Gastrocnemius medialis (tissue), 4 donors: ENCODE data around the gene RALGAPA2. TPM values are rescaled to one million over a fixed set of nuclear protein-coding genes. Genes with fewer than 3 reads are reported as not detected.

Experiments
- ATAC-seq, 2 donors: fragments of 150-250 bp; one replicate each; pipeline ENCODE4 v1.9.1; 2016
- DNase-seq, 2 donors: peaks; one replicate each; pipeline ENCODE4 v3.0.0-alpha.2; 2019
- H3K27ac ChIP-seq, 4 donors: fragments of 200-600 bp; sonication (generic); 1 replicate in 1 of 4; 2 replicates in 3 of 4; pipeline ENCODE4 v1.5.1; 2016 to 2018; ENCODE audit warnings: mild to moderate bottlenecking in 2 of 4, moderate library complexity in 1 of 4
- H3K27me3 ChIP-seq, 3 donors: fragments of 200-600 bp; sonication (generic) in 2 of 3; 1 replicate in 1 of 3; 2 replicates in 2 of 3; pipeline versions ENCODE4 v1.5.1 to v1.6.0; 2016 to 2019; ENCODE audit warnings: mild to moderate bottlenecking in 1 of 3, moderate library complexity in 1 of 3
- H3K36me3 ChIP-seq, 2 donors: fragments of 200-600 bp; sonication (generic) in 1 of 2; one replicate each; pipeline ENCODE4 v1.5.1; 2017 to 2018
- H3K4me1 ChIP-seq, 2 donors: fragments of 200-600 bp; sonication (generic) in 1 of 2; one replicate each; pipeline ENCODE4 v1.5.1; 2016 to 2017; ENCODE audit warnings: mild to moderate bottlenecking in 2 of 2
- H3K4me3 ChIP-seq, 4 donors: fragments of 200-600 bp; sonication (generic) in 3 of 4; 1 replicate in 1 of 4; 2 replicates in 3 of 4; pipeline ENCODE4 v1.5.1; 2016 to 2019; ENCODE audit warnings: mild to moderate bottlenecking in 2 of 4
- H3K9me3 ChIP-seq, 3 donors: fragments of 200-600 bp; sonication (generic) in 2 of 3; 1 replicate in 1 of 3; 2 replicates in 2 of 3; pipeline ENCODE4 v1.5.1; 2016 to 2019
- POLR2A ChIP-seq, 2 donors: fragments of 450-650 bp; IDR thresholded peaks; one replicate each; pipeline ENCODE4 v1.6.1; 2017; ENCODE audit warnings: antibody characterized with exemption in 2 of 2, mild to moderate bottlenecking in 2 of 2, moderate library complexity in 2 of 2
- in situ Hi-C, 4 donors: fragments of 200-750 bp; cut with MboI; loops; one replicate each; pipeline versions ENCODE4 v1.15.0 to v1.8.0; 2017; ENCODE audit warnings: low sequenced_read_pairs in 4 of 4
- intact Hi-C: fragments of 100-400 bp; cut with DNase I; formaldehyde crosslinking; loops from one replicate; pipeline ENCODE4 v1.15.1; 2023; ENCODE audit warnings: low total_unique reads
- total RNA-seq, 4 donors: library from RNA; depleted of rRNA; stranded (reverse); fragments of >200 nt; gene quantifications; one replicate each; pipeline versions ENCODE4 v1.1.0 to v1.2.3, GENCODE V29; 2016
- TF ChIP-seq, protein P1 (sequence below), 5 experiments: fragments of 450-650 bp in 3 of 5; fragments of 200-600 bp in 2 of 5; sonication (generic) in 2 of 5; IDR thresholded peaks in 4 of 5; conservative IDR thresholded peaks in 1 of 5; 1 replicate in 4 of 5; 2 replicates in 1 of 5; pipeline ENCODE4 v1.5.1; 2016 to 2019; ENCODE audit warnings: antibody characterized with exemption in 5 of 5, mild to moderate bottlenecking in 3 of 5, moderate library complexity in 3 of 5

RALGAPA2 gene
- total RNA-seq = 10 to 100 TPM; 43.2 to 56.9 (median 52.0) TPM

GRCh38 chr20:20712474-20713243 is at the start of gene RALGAPA2:
Gene RALGAPA2 (minus strand): TSS chr20:20712644. CDS start chr20:20712480, 164 bp downstream.
- peak within 1 kb of the TSS; percentile 67 to 87 (median 82) for H3K4me3 ChIP-seq
- in situ Hi-C loops = loop anchor here in 1 of 4 donors (25.0 kb wide), 1 partner anchor 425 kb away; the partner anchor contains the start of gene KIZ
- ATAC-seq = peak; percentile 86 to 87
- no peaks in the 10 kb centered on the region for H3K36me3 ChIP-seq
- H3K27me3 ChIP-seq = no peaks in the 10 kb centered on the region
- TF ChIP-seq, protein P1, sequence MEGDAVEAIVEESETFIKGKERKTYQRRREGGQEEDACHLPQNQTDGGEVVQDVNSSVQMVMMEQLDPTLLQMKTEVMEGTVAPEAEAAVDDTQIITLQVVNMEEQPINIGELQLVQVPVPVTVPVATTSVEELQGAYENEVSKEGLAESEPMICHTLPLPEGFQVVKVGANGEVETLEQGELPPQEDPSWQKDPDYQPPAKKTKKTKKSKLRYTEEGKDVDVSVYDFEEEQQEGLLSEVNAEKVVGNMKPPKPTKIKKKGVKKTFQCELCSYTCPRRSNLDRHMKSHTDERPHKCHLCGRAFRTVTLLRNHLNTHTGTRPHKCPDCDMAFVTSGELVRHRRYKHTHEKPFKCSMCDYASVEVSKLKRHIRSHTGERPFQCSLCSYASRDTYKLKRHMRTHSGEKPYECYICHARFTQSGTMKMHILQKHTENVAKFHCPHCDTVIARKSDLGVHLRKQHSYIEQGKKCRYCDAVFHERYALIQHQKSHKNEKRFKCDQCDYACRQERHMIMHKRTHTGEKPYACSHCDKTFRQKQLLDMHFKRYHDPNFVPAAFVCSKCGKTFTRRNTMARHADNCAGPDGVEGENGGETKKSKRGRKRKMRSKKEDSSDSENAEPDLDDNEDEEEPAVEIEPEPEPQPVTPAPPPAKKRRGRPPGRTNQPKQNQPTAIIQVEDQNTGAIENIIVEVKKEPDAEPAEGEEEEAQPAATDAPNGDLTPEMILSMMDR (IDR thresholded peaks at IDR 0.05 in 4 of 5, conservative IDR thresholded peaks at IDR 0.05 in 1 of 5) = peak in 1 of 5 experiments; percentile 30
- peak; percentile 99 for TF ChIP-seq POLR2A (IDR thresholded peaks at IDR 0.05)
- no peaks in the 10 kb centered on the region for H3K9me3 ChIP-seq
- DNase-seq = peak; percentile 97 to 99
- intact Hi-C loops = loop anchor here (1.0 to 10.0 kb wide), 3 partner anchors 20 to 638 kb away; no protein-coding TSS in a partner anchor
- H3K4me1 ChIP-seq = peaks cover 38 to 47% of the 10 kb centered on the region in 2 donors
- H3K27ac ChIP-seq = peak within 1 kb of the TSS; percentile 94 to 98 (median 97)

DNA sequence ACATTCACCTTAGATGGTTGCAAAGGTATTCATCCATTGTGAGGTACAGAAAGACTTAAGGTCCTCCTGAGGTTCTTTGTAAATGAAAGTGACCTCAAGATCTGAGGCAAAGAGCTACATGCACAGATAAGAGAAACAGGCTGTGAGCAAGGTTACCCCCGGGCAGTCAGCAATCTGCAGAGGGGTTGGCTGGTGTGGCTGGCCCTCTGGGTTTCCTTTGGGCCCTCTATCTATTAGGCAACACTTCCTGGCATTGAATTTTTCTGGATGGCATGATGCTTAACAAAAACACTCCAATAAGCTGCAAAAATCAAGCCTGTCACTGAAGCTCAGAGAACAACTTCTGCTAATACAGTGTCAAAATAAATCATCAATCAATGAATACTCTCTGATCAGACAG is 48.9 kb upstream of the RALGAPA2 start:
- in situ Hi-C loops = no loop called here
- intact Hi-C loops = no loop called here
- ATAC-seq = peak in 1 of 2 donors; percentile 18

DNA sequence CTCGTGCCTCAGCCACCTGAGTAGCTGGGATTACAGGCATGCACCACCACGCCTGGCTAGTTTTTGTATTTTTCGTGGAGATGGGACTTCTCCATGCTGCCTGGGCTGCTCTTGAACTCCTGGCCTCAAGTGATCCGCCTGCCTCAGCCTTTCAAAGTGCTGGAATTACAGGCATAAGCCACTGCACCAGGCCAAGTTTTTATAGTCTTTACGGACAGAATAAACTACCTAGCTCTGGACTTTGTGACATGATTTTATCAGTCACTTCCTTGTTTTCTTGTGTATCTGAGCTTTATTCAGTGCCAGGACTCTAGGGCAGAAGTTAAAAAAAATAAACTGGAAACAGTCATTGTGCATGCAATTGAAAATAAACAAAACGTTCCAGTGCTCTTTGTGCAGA is 46.7 kb upstream of the RALGAPA2 start:
- Histone ChIP-seq H3K9me3 (no peaks in the 10 kb centered on the region), H3K4me1 (peaks cover under 1 to 6% of the 10 kb centered on the region in 2 donors), H3K4me3 (no peak overlapping the region), H3K27me3 (no peaks in the 10 kb centered on the region), H3K36me3 (no peaks in the 10 kb centered on the region), H3K27ac (peak overlapping the region; percentile 43 to 75 (median 69))
- no peak for DNase-seq
- TF ChIP-seq, protein P1 (IDR thresholded peaks at IDR 0.05 in 4 of 5, conservative IDR thresholded peaks at IDR 0.05 in 1 of 5) = no peak
- no peak for TF ChIP-seq POLR2A (IDR thresholded peaks at IDR 0.05)
- in situ Hi-C loops = no loop called here
- ATAC-seq = peak; percentile 51 to 69
- intact Hi-C loops = no loop called here

More for the DNA sequence above, 48.9 kb upstream of the RALGAPA2 start:
- Histone ChIP-seq H3K9me3 (no peaks in the 10 kb centered on the region), H3K4me1 (peaks cover 16 to 21% of the 10 kb centered on the region in 2 donors), H3K4me3 (no peak overlapping the region), H3K36me3 (no peaks in the 10 kb centered on the region), H3K27me3 (no peaks in the 10 kb centered on the region), H3K27ac (peak overlapping the region in 3 of 4 donors; percentile 35 to 64 (median 40))
- TF ChIP-seq POLR2A (IDR thresholded peaks at IDR 0.05) = no peak
- TF ChIP-seq, protein P1 (IDR thresholded peaks at IDR 0.05 in 4 of 5, conservative IDR thresholded peaks at IDR 0.05 in 1 of 5) = no peak
- no peak for DNase-seq

GRCh38 chr20:20755674-20756319 is 43.4 kb upstream of the RALGAPA2 start:
- H3K4me3 ChIP-seq = no peak overlapping the region
- in situ Hi-C loops (no loop called here), intact Hi-C loops (no loop called here)
- H3K27ac ChIP-seq = no peak overlapping the region
- no peaks in the 10 kb centered on the region for H3K27me3 ChIP-seq
- no peak for ATAC-seq
- no peaks in the 10 kb centered on the region for H3K36me3 ChIP-seq
- H3K9me3 ChIP-seq = no peaks in the 10 kb centered on the region
- TF ChIP-seq POLR2A (IDR thresholded peaks at IDR 0.05) = no peak
- TF ChIP-seq, protein P1 (IDR thresholded peaks at IDR 0.05 in 4 of 5, conservative IDR thresholded peaks at IDR 0.05 in 1 of 5) = no peak
- peaks cover 0 to 3% of the 10 kb centered on the region in 2 donors for H3K4me1 ChIP-seq
- no peak for DNase-seq
